GM12878 (cell line): ENCODE results near the gene HRH3. TPM values are rescaled to one million over a fixed set of nuclear protein-coding genes. Genes with fewer than 3 reads are reported as not detected.

Experiments used
- ATAC-seq: fragments of 200-7000 bp; cut with Tn5 transposase; 3 replicates; pipeline ENCODE4 v1.9.1; 2020; ENCODE audit warnings: mild to moderate bottlenecking, moderate library complexity
- BruUV-seq: library from RNA; stranded (reverse); fragments of 400-500 nt; replicated peaks from 2 replicates; lab custom pipeline; 2021; lab: Mats Ljungman, UMichigan
- CTCF ChIA-PET: fragments of 300-600 bp; sonication (Branson Sonifier 250); formaldehyde crosslinking; extraction: SDS; loops from one replicate; lab custom pipeline; 2021; ENCODE audit warnings: inconsistent platforms; lab: Yijun Ruan, JAX
- POLR2A ChIA-PET: fragments of 350-600 bp; formaldehyde crosslinking; extraction: SDS; loops from one replicate; lab custom pipeline; 2021; ENCODE audit warnings: inconsistent platforms; lab: Charles Lee
- RAD21 ChIA-PET: fragments of 300-600 bp; sonication (Branson Sonifier 250); formaldehyde crosslinking; loops from one replicate; lab custom pipeline; 2023; ENCODE audit warnings: antibody characterized with exemption; ENCODE audit not compliant: unreplicated experiment; lab: Charles Lee
- SMC1A ChIA-PET: fragments of 300-600 bp; sonication (Branson Sonifier 250); formaldehyde crosslinking; loops from one replicate; lab custom pipeline; 2023; ENCODE audit not compliant: unreplicated experiment, uncharacterized antibody; lab: Charles Lee
- DNase-seq: peaks from one replicate; pipeline ENCODE4 v3.0.0-alpha.2; 2011; ENCODE audit warnings: low read depth, low spot score
- FAIRE-seq: peaks from 3 replicates; lab custom pipeline; 2011; peaks lifted over from hg19 to GRCh38; lab: Jason Lieb, UNC
- H2AFZ ChIP-seq: 2 replicates; pipeline ENCODE4 v1.6.0; 2011; ENCODE audit warnings: low read depth, low read length, control low read depth; ENCODE audit not compliant: control insufficient read depth
- H3K27ac ChIP-seq: 2 replicates; pipeline ENCODE4 v1.5.1; 2011; ENCODE audit warnings: control low read depth; ENCODE audit not compliant: control insufficient read depth, insufficient read depth
- H3K27me3 ChIP-seq, 2 experiments: replicated peaks in 1 of 2; 2 replicates each; pipeline versions ENCODE4 v1.6.0 to v1.6.1; 2011; ENCODE audit warnings: low read length in 1 of 2; ENCODE audit not compliant: control insufficient read depth in 2 of 2, insufficient read depth in 2 of 2
- H3K36me3 ChIP-seq, 2 experiments: 2 replicates each; pipeline ENCODE4 v1.5.1; 2011; ENCODE audit warnings: low read length in 1 of 2; ENCODE audit not compliant: control insufficient read depth in 2 of 2, insufficient read depth in 2 of 2
- H3K4me1 ChIP-seq: 2 replicates; pipeline ENCODE4 v1.6.1; 2011; ENCODE audit warnings: mild to moderate bottlenecking, low read length, moderate library complexity, mixed read lengths; ENCODE audit not compliant: control insufficient read depth, insufficient read depth
- H3K4me2 ChIP-seq: 2 replicates; pipeline ENCODE4 v1.6.0; 2011; ENCODE audit warnings: control low read depth; ENCODE audit not compliant: control insufficient read depth, insufficient read depth
- H3K4me3 ChIP-seq: fragments of 200-600 bp; sonication (generic); 2 replicates; pipeline ENCODE4 v1.5.1; 2016
- H3K79me2 ChIP-seq: 2 replicates; pipeline ENCODE4 v1.6.0; 2011; ENCODE audit warnings: low read length; ENCODE audit not compliant: control insufficient read depth, insufficient read depth
- H3K9ac ChIP-seq: 2 replicates; pipeline ENCODE4 v1.8.0; 2011; ENCODE audit warnings: low read length, control low read depth, mixed read lengths; ENCODE audit not compliant: control insufficient read depth, insufficient read depth
- H3K9me3 ChIP-seq: replicated peaks from 3 replicates; pipeline ENCODE4 v1.5.1; 2011; ENCODE audit warnings: mild to moderate bottlenecking, low read length; ENCODE audit not compliant: control insufficient read depth, insufficient read depth
- H4K20me1 ChIP-seq: 2 replicates; pipeline ENCODE4 v1.6.0; 2011; ENCODE audit not compliant: control insufficient read depth, insufficient read depth
- ASH2L ChIP-seq: fragments of 300-600, 200-600 bp; sonication (generic); IDR thresholded peaks from 2 replicates; pipeline ENCODE4 v1.6.1; 2017; ENCODE audit warnings: low read depth, mild to moderate bottlenecking, borderline replicate concordance
- BMI1 ChIP-seq: fragments of 450-650 bp; IDR thresholded peaks from 2 replicates; pipeline ENCODE4 v1.6.1; 2016; ENCODE audit warnings: mild to moderate bottlenecking, moderate library complexity, borderline replicate concordance
- CREB1 ChIP-seq: IDR thresholded peaks from 2 replicates; pipeline ENCODE4 v1.6.1; 2012; ENCODE audit warnings: low read depth, mild to moderate bottlenecking, inconsistent platforms
- FOXM1 ChIP-seq: IDR thresholded peaks from 2 replicates; pipeline ENCODE4 v1.6.1; 2012; ENCODE audit warnings: low read depth, mild to moderate bottlenecking, inconsistent platforms, low read length, moderate library complexity
- GATAD2B ChIP-seq: fragments of 450-650 bp; conservative IDR thresholded peaks from 2 replicates; pipeline ENCODE4 v1.6.1; 2017; ENCODE audit warnings: low read depth, mild to moderate bottlenecking, moderate library complexity
- NBN ChIP-seq: fragments of 450-650 bp; IDR thresholded peaks from 2 replicates; pipeline ENCODE4 v1.6.1; 2016
- PBX3 ChIP-seq: IDR thresholded peaks from 2 replicates; pipeline ENCODE4 v1.6.1; 2011; ENCODE audit warnings: mild to moderate bottlenecking, low read depth, low read length, moderate library complexity; ENCODE audit not compliant: insufficient replicate concordance
- RBBP5 ChIP-seq: fragments of 200-600 bp; sonication (generic); conservative IDR thresholded peaks from 2 replicates; pipeline ENCODE4 v1.6.1; 2016
- RCOR1 ChIP-seq: conservative IDR thresholded peaks from 2 replicates; pipeline ENCODE4 v1.6.1; 2012; ENCODE audit warnings: low read depth, low read length, improper control_type of control experiment
- SMARCA5 ChIP-seq: fragments of 450-650 bp; IDR thresholded peaks from 2 replicates; pipeline ENCODE4 v1.6.1; 2017; ENCODE audit warnings: mild to moderate bottlenecking
- SMC3 ChIP-seq: IDR thresholded peaks from 2 replicates; pipeline ENCODE4 v1.6.1; 2011; ENCODE audit warnings: low read length, improper control_type of control experiment, borderline replicate concordance
- YY1 ChIP-seq: IDR thresholded peaks from 2 replicates; pipeline ENCODE4 v1.6.1; 2011; ENCODE audit warnings: low read depth, mild to moderate bottlenecking, low read length
- ZZZ3 ChIP-seq: IDR thresholded peaks from 2 replicates; pipeline ENCODE4 v1.6.1; 2011; ENCODE audit warnings: low read depth; ENCODE audit not compliant: control insufficient read depth, insufficient read length
- WGBS: methylation state at CpG from one replicate; pipeline ENCODE4 v1.1.6; 2016; ENCODE audit warnings: low lambda C conversion rate; ENCODE audit not compliant: insufficient replicate concordance, insufficient coverage; ENCODE audit errors: missing lambda C conversion rate; 5-methylcytosine and 5-hydroxymethylcytosine counted together
- in situ Hi-C: fragments of 300-500 bp; cut with MboI; formaldehyde crosslinking; loops from 9 replicates; pipeline ENCODE4 v1.14.3; 2018; ENCODE audit warnings: mixed read lengths
- intact Hi-C: fragments of 100-400 bp; cut with micrococcal nuclease; formaldehyde crosslinking; loops from one replicate; pipeline ENCODE4 v1.14.2; 2022; ENCODE audit not compliant: unreplicated experiment
- polyA plus RNA-seq, 11 experiments: library from polyadenylated mRNA; depleted of rRNA in 4 of 11; unstranded in 6 of 11; stranded (reverse) in 5 of 11; fragments of >200 nt; fragmentation: Nextera tagmentation in 4 of 11; fragmentation: Illumina TruSeq in 1 of 11; extraction: Ambion mirVana in 4 of 11; extraction: Trizol in 1 of 11; gene quantifications; 1 replicate in 1 of 11; 2 replicates in 10 of 11; pipeline versions ENCODE4 v1.2.1 to v1.2.3, GENCODE V29; 2011 to 2016; ENCODE audit warnings: inconsistent platforms in 2 of 11, missing spikeins in 2 of 11, low read depth in 1 of 11
- total RNA-seq, 4 experiments: library from RNA; depleted of rRNA in 3 of 4; stranded (reverse); fragments of >200 nt in 3 of 4; fragmentation: Illumina TruSeq in 1 of 4; extraction: Trizol in 1 of 4; gene quantifications; 2 replicates each; pipeline versions ENCODE4 v1.2.1 to v1.2.3, GENCODE V29; 2013 to 2021

The HRH3 gene
- total and polyA plus RNA-seq, 10 of the 15 experiments (the other 5 are each of a cell fraction or from before 2014, with no cell fraction given), result not detected

GRCh38 chr20:62196286-62196685 is 23.8 kb downstream of the HRH3 start:
- POLR2A ChIA-PET, result interaction anchor here (0.6 kb wide), 1 partner anchor 202 kb away, joined by 3 read pairs; no protein-coding TSS in a partner anchor
- H4K20me1 ChIP-seq, result no peaks in the 10 kb centered on the region
- H3K9ac ChIP-seq, result no peak overlapping the region
- CTCF ChIA-PET, result interaction anchor here (0.6 kb wide), 1 partner anchor 96 kb away, joined by 5 read pairs; no protein-coding TSS in a partner anchor
- no peak for DNase-seq
- H3K4me3 ChIP-seq, result no peak overlapping the region
- H3K9me3 ChIP-seq, result no peaks in the 10 kb centered on the region
- SMC1A ChIA-PET, result no interaction called here
- FAIRE-seq, result no peak
- peaks cover 16 to 23% of the 10 kb centered on the region in 2 experiments; a peak in 3 of 4 replicates for H3K36me3 ChIP-seq
- no peaks in the 10 kb centered on the region for H3K27me3 ChIP-seq
- ATAC-seq, result no peak
- H3K4me1 ChIP-seq, result peaks cover 13% of the 10 kb centered on the region
- in situ Hi-C loops (no loop called here), intact Hi-C loops (no loop called here)
- TF ChIP-seq RBBP5 (no peak), ASH2L (no peak), YY1 (no peak), SMARCA5 (no peak), PBX3 (no peak), ZZZ3 (no peak), BMI1 (no peak), NBN (no peak), FOXM1 (no peak), SMC3 (no peak), GATAD2B (no peak), CREB1 (no peak), RCOR1 (no peak)
- no TSS peak for BruUV-seq
- H3K27ac ChIP-seq, result no peak overlapping the region
- WGBS, result 97% methylated on average over 10 of the region's 10 CpGs
- no peak overlapping the region for H3K4me2 ChIP-seq
- H3K79me2 ChIP-seq, result no peaks in the 10 kb centered on the region
- no peak overlapping the region for H2AFZ ChIP-seq
- RAD21 ChIA-PET, result no interaction called here
